HG02759 (cell line): ENCODE measurements around the gene PRPSAP2.
"Not testable (repeated sequence)": the region's sequence is repeated elsewhere in the genome, so short reads cannot be mapped to it uniquely, and the experiment has no call there.

Experiments used
- ATAC-seq: cut with Tn5 transposase; IDR thresholded peaks from one replicate; pipeline ENCODE4 v1.9.1; 2021; ENCODE audit warnings: mild to moderate bottlenecking, moderate library complexity; ENCODE audit not compliant: unreplicated experiment

The PRPSAP2 gene, protein sequence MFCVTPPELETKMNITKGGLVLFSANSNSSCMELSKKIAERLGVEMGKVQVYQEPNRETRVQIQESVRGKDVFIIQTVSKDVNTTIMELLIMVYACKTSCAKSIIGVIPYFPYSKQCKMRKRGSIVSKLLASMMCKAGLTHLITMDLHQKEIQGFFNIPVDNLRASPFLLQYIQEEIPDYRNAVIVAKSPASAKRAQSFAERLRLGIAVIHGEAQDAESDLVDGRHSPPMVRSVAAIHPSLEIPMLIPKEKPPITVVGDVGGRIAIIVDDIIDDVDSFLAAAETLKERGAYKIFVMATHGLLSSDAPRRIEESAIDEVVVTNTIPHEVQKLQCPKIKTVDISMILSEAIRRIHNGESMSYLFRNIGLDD

DNA sequence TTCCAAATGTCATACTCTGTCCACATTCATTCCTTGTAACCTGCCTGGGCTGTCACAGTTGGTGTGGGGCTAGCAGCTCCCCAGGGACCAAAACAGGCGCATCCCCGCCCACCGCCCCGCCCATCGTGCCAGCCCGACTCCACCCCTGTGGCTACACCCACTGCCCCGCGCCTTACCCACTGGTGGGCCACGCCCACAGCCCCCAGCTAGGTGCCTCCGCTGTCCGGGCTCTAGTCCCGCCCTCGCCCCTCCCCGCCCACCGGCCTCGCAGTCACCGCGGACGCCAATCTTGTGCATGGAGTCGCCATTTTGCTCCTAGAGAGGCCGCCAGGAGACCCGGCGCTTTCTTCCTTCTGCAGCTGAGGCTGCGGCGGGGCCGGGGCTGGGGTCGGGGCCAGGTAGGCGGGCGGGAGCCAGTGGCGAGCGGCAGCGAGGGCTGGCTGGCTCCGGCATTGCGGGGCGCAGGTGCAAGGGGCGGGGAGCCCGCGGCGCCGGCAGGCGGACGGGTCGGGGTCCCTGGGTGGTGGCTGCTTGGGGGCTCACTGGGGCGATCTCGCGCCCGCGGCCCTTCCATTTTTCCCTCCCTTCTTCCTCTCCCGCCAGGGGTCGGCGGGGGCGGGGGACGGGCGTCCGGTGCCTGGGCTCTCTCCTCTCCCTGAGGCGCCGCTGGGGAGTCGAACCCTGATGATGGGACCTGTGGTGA, at the start of gene PRPSAP2:
PRPSAP2 (plus strand) TSS at position 268 of the 703 bp plus-strand sequence. CDS start 7,703 bp downstream, outside the sequence.
- peak; percentile 61 for ATAC-seq

DNA sequence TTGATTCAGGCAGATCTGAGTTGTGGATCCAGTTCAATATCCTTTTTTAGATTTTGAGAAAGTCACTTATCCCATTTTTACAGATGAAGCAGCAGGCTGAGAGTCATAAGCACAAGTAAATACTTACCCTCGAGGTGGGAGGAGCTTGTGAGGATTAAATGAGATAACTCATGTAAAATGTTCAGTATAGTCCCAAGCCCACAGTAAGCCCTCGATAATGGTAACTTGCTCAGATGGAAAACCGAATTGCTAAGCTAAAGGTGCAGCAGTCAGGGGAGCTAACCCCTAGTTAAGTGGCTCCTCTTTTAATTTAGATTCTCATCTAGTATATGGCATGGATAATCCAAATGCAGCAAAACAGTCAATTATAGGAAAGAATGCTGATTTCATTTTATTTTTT, 42.0 kb upstream of the PRPSAP2 start:
- not testable (repeated sequence) for ATAC-seq

DNA sequence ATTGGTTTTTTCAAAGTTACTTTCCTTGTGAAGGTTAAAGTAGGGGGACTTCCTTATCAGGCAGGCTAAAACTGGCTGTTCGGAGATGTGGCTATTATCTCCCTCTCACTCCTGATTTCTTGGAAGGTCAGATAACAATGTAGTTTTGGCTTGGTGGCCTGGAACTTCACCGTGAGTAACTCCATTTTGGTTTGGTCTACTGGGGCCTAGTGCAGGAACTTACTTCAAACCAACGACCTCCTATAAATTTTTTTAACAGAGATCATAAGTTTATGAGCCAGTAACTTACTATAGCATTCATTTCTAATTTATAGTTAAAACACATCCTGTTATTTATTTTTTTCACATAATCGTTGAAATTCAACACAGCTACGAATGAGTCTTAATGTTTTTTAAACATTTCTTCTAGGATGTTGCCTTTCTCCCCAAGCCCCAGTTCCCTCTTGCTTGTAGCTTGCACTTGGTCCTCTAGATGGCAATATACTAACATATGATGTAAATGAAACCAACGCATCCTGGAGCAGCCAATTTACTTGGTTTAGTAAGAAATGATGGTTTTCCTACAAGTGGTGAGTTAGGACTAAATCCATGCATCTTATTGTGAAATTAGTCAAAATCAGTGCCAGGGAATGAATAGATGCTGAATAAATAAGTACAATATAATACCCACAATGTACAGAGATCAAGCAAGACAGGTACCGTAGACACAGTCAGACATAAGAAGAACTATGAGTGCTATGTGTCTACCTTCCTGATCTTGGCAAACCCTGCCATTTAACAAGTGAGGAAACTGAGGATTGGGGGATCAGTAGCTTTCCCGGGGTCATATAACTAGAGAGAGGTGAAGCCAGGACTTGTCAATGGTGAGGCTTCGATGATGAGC, 41.2 kb upstream of the PRPSAP2 start:
- ATAC-seq, result not testable (repeated sequence)

DNA sequence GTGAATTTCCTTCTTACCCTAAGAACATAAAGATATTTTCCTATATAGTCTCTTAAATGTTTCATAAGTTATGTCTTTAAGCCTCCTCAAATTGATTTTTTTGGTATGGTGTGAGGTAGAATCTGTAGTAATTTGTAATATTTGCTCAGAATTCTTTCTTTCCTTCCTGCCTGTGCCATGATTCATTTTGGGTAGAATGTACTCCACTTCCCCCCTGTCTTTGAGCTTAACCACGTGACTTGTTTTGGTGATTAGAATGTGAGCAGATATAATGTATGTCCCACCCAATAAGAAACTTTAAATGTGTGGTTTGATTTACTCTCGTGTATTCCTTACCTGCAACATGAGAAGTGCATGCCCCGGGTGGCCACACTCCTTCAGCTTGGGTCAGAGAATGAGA, 36.5 kb upstream of the PRPSAP2 start:
- ATAC-seq, result not testable (repeated sequence)

DNA sequence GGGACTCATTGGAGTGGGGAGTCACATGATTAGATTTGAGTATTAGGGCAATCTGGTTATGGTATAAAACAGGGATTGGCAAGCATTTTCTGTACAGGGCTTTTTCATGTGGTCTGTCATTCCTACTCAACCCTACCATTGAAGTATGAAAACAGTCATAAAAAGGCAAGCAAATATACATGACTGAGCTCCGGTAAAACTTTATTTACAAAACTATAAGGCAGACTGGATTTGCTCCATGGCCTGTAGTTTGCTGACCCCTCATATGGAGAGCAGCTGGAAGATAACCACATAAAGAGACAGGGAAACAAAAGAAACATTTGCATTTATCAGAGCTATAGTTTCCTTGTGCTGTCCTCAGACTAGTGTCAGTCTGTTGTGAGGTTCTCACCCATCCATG, 30.3 kb upstream of the PRPSAP2 start:
- not testable (repeated sequence) for ATAC-seq

DNA sequence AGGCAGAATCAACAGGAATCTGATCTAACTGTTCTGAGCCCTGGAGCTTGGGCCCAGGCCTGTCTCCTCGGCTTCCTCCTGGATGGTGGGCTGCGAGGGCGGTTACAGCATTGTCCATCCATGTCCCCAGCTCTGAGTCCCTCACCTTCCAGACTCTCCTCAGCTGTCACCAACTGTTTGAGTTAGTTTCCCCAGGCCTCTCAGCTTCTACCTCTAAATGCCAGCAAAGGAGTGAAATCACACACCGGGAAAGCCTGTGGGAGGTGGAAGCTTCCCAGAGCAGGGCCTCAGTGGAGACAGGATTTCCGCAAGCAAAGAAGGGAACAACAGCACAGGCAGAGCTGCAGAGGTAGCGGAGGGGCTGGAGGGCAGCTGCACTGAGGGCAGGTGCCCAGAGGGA, 9.4 kb upstream of the PRPSAP2 start:
- no peak for ATAC-seq

DNA sequence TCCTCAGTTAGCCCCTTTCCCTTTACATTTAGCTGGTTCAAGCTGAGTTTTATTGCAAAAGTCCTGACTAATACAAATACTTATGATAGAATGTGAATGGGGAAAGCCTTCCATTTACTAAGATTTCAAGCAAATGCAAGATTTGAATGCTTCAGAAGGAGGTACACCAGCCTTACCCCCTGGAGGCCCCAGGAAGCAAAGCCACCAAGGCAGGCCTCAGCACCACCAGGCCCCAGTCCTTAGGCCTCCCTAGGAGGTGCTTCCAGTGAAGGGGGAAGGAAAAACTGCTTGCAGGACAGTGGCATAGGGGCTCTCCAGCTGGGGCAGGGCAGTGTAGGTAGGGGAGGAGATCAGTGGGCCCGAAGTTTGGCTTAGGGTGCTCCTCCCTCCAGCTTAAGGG, 7.3 kb upstream of the PRPSAP2 start:
- ATAC-seq, result no peak

DNA sequence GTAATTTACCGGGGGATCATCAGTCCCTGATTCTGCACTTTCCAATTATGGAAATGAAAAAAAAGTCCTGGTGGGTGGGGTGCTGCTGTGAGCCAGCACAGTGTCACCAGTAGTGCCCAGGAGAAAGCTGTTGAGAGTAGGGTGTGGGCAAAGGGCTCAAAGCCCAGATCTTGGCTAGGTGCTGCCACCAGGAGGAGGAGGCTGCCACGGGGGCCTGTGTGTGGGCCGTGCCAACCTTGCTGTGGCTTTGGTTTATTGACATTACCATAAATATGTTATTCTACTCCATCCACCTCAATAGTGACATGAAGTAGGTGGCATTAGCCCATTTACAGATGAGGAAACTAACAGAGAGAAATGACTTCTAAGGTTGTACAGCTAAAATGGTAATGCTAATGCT, 6.7 kb upstream of the PRPSAP2 start:
- ATAC-seq, result no peak

DNA sequence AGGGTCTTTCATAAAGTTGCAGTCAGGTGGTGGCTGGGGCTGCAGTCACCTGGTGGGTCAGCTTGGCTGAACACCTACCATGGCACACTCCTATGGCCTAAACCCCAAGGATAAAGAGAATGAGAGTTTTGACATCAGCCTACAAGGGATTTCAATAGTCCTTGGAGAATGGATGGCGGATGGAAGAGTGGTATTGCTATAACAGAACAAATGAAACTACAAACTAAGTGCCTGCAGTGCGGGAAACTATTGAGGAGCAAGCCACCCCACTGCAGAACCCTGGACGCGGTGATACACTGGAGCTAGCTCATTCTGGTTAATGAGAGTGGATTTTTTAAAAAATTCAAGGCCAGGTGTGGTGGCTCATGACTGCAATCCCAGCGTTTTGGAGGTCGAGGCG, 3.0 kb upstream of the PRPSAP2 start:
- no peak for ATAC-seq

DNA sequence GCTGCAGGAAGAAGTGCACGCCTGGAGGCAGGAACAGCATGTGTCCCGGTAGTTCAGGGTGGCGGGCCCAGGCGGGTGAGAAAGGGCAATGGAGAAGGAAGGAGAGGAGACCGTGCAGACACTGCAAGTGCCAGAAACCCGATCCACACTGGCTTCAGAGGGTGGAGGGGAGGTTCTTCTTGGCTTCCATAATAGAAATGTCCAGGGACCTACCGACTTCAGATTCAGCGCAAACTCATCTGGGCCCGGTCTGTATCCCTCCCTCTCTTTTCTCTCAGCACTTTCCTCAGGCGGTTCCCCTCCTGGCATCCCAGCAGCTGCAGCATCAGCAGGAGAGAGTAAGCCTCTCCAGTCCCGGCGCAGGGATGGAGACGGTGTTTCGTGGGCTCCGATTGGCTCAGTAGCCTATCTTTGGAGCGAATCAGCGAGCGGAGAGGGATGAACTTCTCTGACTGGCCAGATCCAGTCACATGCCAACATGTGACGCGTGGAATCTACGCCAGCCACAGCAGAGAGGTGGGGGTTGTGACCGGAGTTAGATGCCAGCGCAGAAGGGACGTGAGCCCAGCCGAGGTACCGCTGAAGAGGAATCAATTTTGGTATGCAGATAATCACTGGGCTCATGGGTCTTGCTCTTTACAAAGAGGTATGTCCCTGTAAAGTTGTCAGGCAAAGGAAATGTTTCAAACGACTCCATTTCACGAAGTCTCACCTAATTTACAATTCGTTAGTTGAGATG, 1.9 kb upstream of the PRPSAP2 start:
- ATAC-seq, result peak; percentile 76

DNA sequence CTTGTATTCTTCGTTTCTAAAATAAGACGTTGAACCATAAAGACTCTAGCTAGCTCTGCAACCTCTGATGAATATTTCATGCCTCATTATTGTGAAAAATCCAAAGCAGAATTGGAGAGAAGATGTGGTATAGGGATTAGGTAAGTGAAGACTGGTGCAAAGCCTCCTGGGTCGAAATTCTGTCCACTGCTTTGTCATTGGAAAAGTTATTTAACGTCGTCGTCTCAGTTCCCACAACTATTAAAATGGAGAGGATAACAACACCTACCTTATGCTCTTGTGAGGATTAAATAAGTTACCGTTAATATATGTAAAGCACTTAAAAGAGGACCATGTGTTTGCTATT, 1.4 kb upstream of the PRPSAP2 start:
- no peak for ATAC-seq

DNA sequence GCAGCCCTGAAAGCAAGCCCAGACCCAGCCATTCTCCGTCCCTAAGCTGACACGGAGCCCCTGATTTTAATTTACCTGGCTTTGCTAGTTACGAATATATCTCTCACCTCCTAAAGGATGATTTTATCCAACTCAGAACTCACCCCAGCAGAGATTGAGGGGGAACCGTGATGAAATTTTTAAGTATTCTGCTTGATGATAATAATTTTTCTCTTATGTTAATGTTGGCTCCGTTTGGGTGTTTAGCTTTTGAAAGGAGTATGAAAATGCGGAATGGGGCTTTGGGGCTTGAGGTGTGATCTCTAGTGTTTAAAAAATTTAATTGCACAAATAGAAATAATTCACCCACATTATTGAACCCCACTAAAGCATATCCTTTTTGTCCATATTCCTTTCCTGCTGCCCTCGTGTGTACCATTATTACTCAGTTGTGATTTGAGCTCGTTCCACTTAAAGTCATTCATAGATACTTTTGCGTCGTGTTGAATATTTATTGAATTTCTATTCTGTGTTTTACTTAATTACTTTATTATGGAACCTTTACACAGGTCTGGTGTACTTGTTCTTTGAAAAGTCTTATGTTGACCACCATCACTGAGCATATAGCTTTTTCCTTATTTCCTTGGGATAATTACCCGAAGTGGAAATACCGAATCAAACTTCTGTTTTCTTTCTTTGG, 775 bp downstream of the PRPSAP2 start:
- no peak for ATAC-seq

DNA sequence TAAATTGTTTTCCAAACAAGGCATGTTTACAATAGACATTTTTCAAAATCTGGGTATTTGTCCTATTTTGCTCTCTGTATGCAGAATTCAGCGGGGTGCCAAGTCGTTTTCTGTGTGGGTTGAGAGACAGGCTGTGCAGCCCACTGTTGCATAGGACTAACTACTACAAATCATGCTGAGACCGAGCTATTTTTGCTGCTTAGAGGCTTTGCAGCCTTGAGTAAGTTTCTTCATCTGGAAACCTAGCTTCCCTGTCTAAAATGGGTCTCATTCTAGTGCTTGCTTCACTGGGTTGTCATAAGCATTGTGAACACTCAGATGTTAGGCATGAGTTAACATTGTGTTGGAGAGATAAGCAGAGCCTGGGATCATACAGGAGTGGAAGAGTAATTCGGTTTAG, 1.3 kb downstream of the PRPSAP2 start:
- no peak for ATAC-seq

DNA sequence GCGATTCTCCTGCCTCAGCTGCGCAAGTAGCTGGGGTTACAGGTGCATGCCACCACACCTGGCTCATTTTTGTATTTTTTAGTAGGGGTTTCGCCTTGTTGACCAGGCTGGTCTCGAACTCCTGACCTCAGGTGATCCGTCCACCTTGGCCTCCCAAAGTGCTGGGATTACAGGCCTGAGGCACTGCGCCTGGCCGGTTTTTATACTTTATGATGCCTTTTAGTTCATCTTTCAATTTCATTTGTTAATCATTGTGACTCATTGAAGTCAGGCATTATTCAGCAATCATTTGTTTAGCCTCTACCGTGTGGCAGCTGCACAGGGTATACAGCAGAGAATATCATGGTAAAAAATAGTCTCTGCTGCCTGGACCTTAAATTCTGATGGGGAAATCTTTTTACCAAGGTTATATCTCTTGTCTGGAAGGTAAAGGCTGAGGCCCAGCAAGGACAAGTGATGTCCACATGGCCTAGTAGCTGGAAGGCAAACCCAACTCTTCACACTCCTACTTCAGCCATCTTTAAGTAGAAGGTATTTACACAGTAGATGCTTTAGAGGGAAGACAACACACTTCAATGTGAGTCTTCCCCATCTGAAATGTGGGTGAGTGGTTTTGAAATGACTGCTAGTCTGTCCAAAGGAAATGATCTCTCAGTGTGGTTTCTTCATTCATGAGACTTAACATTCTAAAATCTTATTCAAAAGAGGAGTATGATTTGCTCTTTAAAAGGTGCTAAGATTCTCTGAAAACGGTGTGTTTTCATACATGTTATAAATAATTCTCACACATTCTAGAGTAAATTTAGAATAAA, 2.4 kb downstream of the PRPSAP2 start:
- peak; percentile 31 for ATAC-seq

DNA sequence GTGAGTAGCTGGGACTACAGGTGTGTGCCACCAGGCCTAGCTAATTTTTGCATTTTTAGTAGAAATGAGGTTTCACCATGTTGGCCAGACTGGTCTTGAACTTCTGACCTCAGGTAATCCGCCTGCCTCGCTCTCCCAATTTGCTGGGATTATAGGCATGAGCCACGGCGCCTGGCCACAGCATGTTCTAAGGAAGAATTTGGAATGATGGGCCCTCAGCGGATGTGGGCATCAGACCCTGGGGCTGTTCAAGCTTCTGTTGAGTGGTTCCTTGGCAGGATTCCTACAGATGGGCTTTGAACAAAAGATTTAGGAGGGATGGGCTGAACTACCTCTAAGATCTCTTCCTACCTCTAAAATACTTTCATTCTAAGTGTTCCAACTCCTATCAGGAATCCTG, 4.1 kb downstream of the PRPSAP2 start:
- no peak for ATAC-seq

DNA sequence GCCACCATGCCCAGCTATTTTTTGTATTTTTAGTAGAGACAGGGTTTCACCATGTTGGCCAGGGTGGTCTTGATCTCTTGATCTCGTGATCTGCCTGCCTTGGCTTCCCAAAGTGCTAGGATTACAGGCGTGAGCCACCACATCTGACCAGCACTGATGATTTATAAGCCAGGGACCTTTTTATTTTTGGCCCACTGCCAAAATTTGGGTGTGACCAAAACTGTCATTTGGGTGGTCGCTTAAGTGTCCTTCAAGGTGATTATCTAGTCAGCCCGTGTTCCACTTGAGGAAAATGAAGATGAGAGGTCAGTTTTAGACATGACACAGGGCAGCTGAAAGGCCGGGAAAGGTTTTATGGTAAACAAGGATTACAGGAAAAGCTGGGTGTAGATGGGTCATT, 7.1 kb downstream of the PRPSAP2 start:
- ATAC-seq, result not testable (repeated sequence)

DNA sequence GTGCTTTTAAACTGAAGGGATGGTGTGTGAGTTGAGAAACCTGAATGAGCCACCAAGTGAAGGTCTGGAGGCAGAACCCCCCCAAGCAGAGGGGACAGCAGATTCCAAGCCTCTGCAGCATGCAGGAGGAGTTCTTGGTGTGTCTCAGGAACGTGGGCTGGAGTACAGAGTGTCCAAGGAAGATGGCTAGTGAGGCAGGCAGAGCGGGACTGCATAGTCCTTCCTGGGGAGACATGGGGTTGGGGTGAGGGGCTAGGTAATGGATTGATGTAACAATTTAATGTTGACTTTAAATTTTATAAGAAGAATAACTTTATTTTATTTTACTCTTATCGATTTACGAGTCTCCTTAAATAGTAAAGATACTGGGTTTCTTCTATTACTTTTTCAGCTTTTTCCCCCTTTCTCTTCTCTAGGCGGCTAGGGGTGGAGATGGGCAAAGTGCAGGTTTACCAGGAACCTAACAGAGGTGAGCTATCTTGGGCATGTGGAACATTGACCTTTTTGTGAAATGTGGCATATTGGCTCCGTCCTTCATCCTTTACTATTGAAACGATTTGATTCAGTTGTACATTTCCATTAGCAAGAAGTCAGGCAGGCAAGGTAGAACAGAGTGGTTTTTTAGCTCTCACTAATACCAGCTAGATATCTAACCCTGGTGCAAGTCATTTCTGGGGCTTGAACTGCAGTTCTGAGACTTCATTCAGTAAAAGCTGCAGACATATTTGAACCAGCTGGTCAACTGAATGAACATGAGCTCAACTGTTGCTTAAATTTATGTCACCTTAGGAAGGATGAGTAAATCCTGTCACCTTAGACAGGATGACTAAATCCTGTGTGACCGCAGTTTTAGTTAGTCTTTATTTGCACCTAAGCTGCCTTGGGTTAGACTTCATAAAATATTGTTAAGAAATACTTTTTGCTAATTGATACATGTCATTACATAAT, 9.2 kb downstream of the PRPSAP2 start:
- ATAC-seq, result no peak

DNA sequence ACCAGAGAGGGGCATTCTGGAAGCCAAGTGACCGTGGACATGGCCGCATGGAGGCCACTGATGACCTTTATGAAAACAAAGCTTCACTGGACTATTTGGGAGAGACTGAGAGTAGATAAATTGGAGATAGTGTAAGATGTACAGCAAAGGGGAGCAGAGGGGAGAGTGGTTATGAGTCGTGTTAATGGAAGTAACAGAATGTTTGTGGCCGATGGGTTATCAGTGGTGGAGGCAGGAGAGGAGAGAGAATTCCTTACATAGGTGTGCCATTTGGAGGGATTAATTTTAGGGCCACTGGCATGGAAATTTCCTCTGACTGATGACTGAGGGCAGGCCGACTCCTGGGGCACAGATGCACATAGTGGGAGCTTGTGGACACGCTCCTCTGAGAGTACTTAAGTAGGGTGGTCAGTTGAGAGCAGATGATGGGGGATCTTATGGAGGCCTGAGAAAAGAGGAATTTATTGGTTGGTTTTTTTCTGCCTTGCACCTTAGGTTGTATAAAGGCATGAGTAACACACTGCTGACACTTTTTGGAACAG, 19.2 kb downstream of the PRPSAP2 start:
- ATAC-seq, result no peak
